Caco-2 (cell line): ENCODE data around the gene VKORC1. TPM values are rescaled to one million over a fixed set of nuclear protein-coding genes. Genes with fewer than 3 reads are reported as not detected.

Experiments used
- BruUV-seq: library from RNA; stranded (reverse); fragments of 400-500 nt; replicated peaks from 2 replicates; lab custom pipeline; 2021; lab: Mats Ljungman, UMichigan
- CTCF ChIA-PET: fragments of 300-600 bp; sonication (Branson Sonifier 250); formaldehyde crosslinking; loops from one replicate; lab custom pipeline; 2022; ENCODE audit warnings: antibody characterized with exemption; lab: Charles Lee
- POLR2A ChIA-PET: fragments of 300-600 bp; sonication (Branson Sonifier 250); formaldehyde crosslinking; loops from one replicate; lab custom pipeline; 2022; ENCODE audit warnings: antibody characterized with exemption; lab: Charles Lee
- DNase-seq, 2 experiments: peaks; one replicate each; pipeline versions ENCODE4 v3.0.0 to v3.0.0-alpha.2; 2020 to 2022
- H3K27me3 ChIP-seq: replicated peaks from 2 replicates; pipeline ENCODE4 v1.6.0; 2011; ENCODE audit warnings: low read length; ENCODE audit not compliant: control insufficient read depth, insufficient read depth
- H3K36me3 ChIP-seq: 2 replicates; pipeline ENCODE4 v1.5.1; 2011; ENCODE audit warnings: low read length; ENCODE audit not compliant: control insufficient read depth, insufficient read depth
- H3K4me1 ChIP-seq: fragments of 250-450 bp; sonication (Bioruptor Pico); 2 replicates; pipeline ENCODE4 v1.5.1; 2020; ENCODE audit warnings: mild to moderate bottlenecking
- H3K4me3 ChIP-seq: 2 replicates; pipeline ENCODE4 v1.5.1; 2011; ENCODE audit warnings: low read depth, mild to moderate bottlenecking, control low read depth, low read length
- H3K9me3 ChIP-seq: fragments of 250-450 bp; sonication (Bioruptor Pico); 2 replicates; pipeline ENCODE4 v1.5.1; 2020; ENCODE audit warnings: mild to moderate bottlenecking, moderate library complexity
- H3K27ac Mint-ChIP-seq: one replicate; pipeline ENCODE4 v1.8.0; 2022; ENCODE audit warnings: mixed read lengths; ENCODE audit not compliant: unreplicated experiment
- H3K27me3 Mint-ChIP-seq: one replicate; pipeline ENCODE4 v1.8.0; 2022; ENCODE audit warnings: mixed read lengths; ENCODE audit not compliant: insufficient read depth, unreplicated experiment
- H3K36me3 Mint-ChIP-seq: one replicate; pipeline ENCODE4 v1.8.0; 2022; ENCODE audit warnings: mild to moderate bottlenecking, mixed read lengths; ENCODE audit not compliant: insufficient read depth, unreplicated experiment
- H3K4me1 Mint-ChIP-seq: one replicate; pipeline ENCODE4 v1.8.0; 2022; ENCODE audit warnings: low read depth, mixed read lengths; ENCODE audit not compliant: unreplicated experiment
- H3K4me3 Mint-ChIP-seq: one replicate; pipeline ENCODE4 v1.8.0; 2022; ENCODE audit warnings: mild to moderate bottlenecking, moderate library complexity, mixed read lengths; ENCODE audit not compliant: unreplicated experiment
- H3K9me3 Mint-ChIP-seq: one replicate; pipeline ENCODE4 v1.8.0; 2022; ENCODE audit warnings: mixed read lengths; ENCODE audit not compliant: unreplicated experiment
- CTCF ChIP-seq, 2 experiments: fragments of 200-600 bp in 1 of 2; IDR thresholded peaks; 1 replicate in 1 of 2; 2 replicates in 1 of 2; pipeline versions ENCODE4 v1.5.1 to v1.8.0; 2011 to 2022; ENCODE audit warnings: antibody characterized with exemption in 1 of 2, control low read depth in 1 of 2, inconsistent platforms in 1 of 2, low read depth in 1 of 2, low read length in 1 of 2, mild to moderate bottlenecking in 1 of 2, moderate library complexity in 1 of 2; ENCODE audit not compliant: insufficient read depth in 1 of 2, severe bottlenecking in 1 of 2, unreplicated experiment in 1 of 2
- intact Hi-C: fragments of 100-400 bp; cut with micrococcal nuclease; formaldehyde crosslinking; loops from one replicate; pipeline ENCODE4 v1.10.0; 2022; ENCODE audit not compliant: unreplicated experiment
- total RNA-seq: library from RNA; stranded (reverse); gene quantifications from 2 replicates; pipeline ENCODE4 v1.2.3, GENCODE V29; 2022

The VKORC1 gene
- total RNA-seq, 1 experiment from 2014 or later: 61.3 TPM

GRCh38 chr16:31080035-31080629 is 14.5 kb downstream of the VKORC1 start:
- peaks cover 2% of the 10 kb centered on the region for H3K4me1 Mint-ChIP-seq
- intact Hi-C loops: no loop called here
- no peak for DNase-seq
- Histone ChIP-seq H3K36me3 (peaks cover 3% of the 10 kb centered on the region), H3K9me3 (no peaks in the 10 kb centered on the region), H3K4me3 (no peak overlapping the region), H3K4me1 (no peaks in the 10 kb centered on the region), H3K27me3 (no peaks in the 10 kb centered on the region)
- H3K27me3 Mint-ChIP-seq: no peaks in the 10 kb centered on the region
- H3K36me3 Mint-ChIP-seq: peaks cover 32% of the 10 kb centered on the region
- CTCF ChIA-PET: no interaction called here
- no TSS peak for BruUV-seq
- no peaks in the 10 kb centered on the region for H3K9me3 Mint-ChIP-seq
- TF ChIP-seq CTCF (IDR thresholded peaks at IDR 0.05; ENCODE audit: insufficient read depth in 1 of 2, low read depth in 1 of 2, low read length in 1 of 2, severe bottlenecking in 1 of 2, unreplicated experiment in 1 of 2): no peak
- H3K4me3 Mint-ChIP-seq: no peak overlapping the region
- no peak overlapping the region for H3K27ac Mint-ChIP-seq
- POLR2A ChIA-PET: no interaction called here

- H3K36me3 ChIP-seq: peaks cover 3% of the 10 kb centered on the region
- no peak overlapping the region for H3K4me3 ChIP-seq
- no peak overlapping the region for H3K27ac Mint-ChIP-seq
- CTCF ChIA-PET: no interaction called here
- H3K27me3 Mint-ChIP-seq: no peaks in the 10 kb centered on the region
- H3K4me3 Mint-ChIP-seq: no peak overlapping the region
- POLR2A ChIA-PET: no interaction called here
- H3K36me3 Mint-ChIP-seq: peaks cover 27% of the 10 kb centered on the region
- TF ChIP-seq CTCF (IDR thresholded peaks at IDR 0.05; ENCODE audit: insufficient read depth in 1 of 2, low read depth in 1 of 2, low read length in 1 of 2, severe bottlenecking in 1 of 2, unreplicated experiment in 1 of 2): no peak
- H3K9me3 ChIP-seq: no peaks in the 10 kb centered on the region
- H3K4me1 ChIP-seq: no peaks in the 10 kb centered on the region
- H3K4me1 Mint-ChIP-seq: peaks cover 7% of the 10 kb centered on the region
- no TSS peak for BruUV-seq
- no peaks in the 10 kb centered on the region for H3K9me3 Mint-ChIP-seq
- H3K27me3 ChIP-seq: no peaks in the 10 kb centered on the region
- intact Hi-C loops: no loop called here
- no peak for DNase-seq
Observed at GRCh38 chr16:31079342-31079944, 15.2 kb downstream of the VKORC1 start.

GRCh38 chr16:31078597-31079341 is 15.8 kb downstream of the VKORC1 start:
- Mint-ChIP-seq H3K4me1 (peaks cover 7% of the 10 kb centered on the region), H3K9me3 (no peaks in the 10 kb centered on the region)
- intact Hi-C loops: no loop called here

More at GRCh38 chr16:31078597-31079341, 15.8 kb downstream of the VKORC1 start:
- no peak for DNase-seq
- Histone ChIP-seq H3K4me1 (no peaks in the 10 kb centered on the region), H3K4me3 (no peak overlapping the region), H3K36me3 (peaks cover 3% of the 10 kb centered on the region), H3K9me3 (no peaks in the 10 kb centered on the region), H3K27me3 (no peaks in the 10 kb centered on the region)
- H3K4me3 Mint-ChIP-seq: no peak overlapping the region
- TF ChIP-seq CTCF (IDR thresholded peaks at IDR 0.05; ENCODE audit: insufficient read depth in 1 of 2, low read depth in 1 of 2, low read length in 1 of 2, severe bottlenecking in 1 of 2, unreplicated experiment in 1 of 2): no peak
- POLR2A ChIA-PET: interaction anchor here (0.7 kb wide), 1 partner anchor 22 kb away, joined by 3 read pairs; no protein-coding TSS in a partner anchor
- no TSS peak for BruUV-seq
- no peaks in the 10 kb centered on the region for H3K27me3 Mint-ChIP-seq
- peaks cover 20% of the 10 kb centered on the region for H3K36me3 Mint-ChIP-seq
- CTCF ChIA-PET: no interaction called here
- no peak overlapping the region for H3K27ac Mint-ChIP-seq
